HCT116 (cell line): ENCODE measurements around the gene AZGP1.
"Not testable (repeated sequence)": the region's sequence is repeated elsewhere in the genome, so short reads cannot be mapped to it uniquely, and the experiment has no call there.

Experiments
- ELF1 ChIP-seq: IDR thresholded peaks from 2 replicates; pipeline ENCODE4 v1.6.1; 2012; ENCODE audit warnings: low read depth, borderline replicate concordance
- EZH2 ChIP-seq: fragments of 200-600 bp; sonication (generic); IDR thresholded peaks from 2 replicates; pipeline ENCODE4 v1.6.1; 2017; ENCODE audit warnings: antibody characterized with exemption, mixed run types
- EZH2phosphoT487 ChIP-seq: fragments of 200-600 bp; IDR thresholded peaks from 2 replicates; pipeline ENCODE4 v1.6.1; 2018; ENCODE audit warnings: antibody characterized with exemption, borderline replicate concordance
- POLR2A ChIP-seq: IDR thresholded peaks from 2 replicates; pipeline ENCODE4 v1.7.0; 2011; ENCODE audit warnings: borderline replicate concordance; ENCODE audit not compliant: insufficient read depth, insufficient read length; ENCODE audit errors: extremely low read depth
- POLR2AphosphoS5 ChIP-seq: IDR thresholded peaks from 2 replicates; pipeline ENCODE4 v1.6.1; 2011; ENCODE audit warnings: mild to moderate bottlenecking, low read depth, low read length, moderate library complexity
- SRF ChIP-seq: IDR thresholded peaks from 2 replicates; pipeline ENCODE4 v1.6.1; 2012; ENCODE audit warnings: low read depth
- TCF7L2 ChIP-seq: IDR thresholded peaks from 2 replicates; pipeline ENCODE4 v1.7.0; 2011; ENCODE audit warnings: borderline replicate concordance, inconsistent platforms; ENCODE audit not compliant: insufficient read depth, insufficient read length; ENCODE audit errors: extremely low read depth
- ZNF274 ChIP-seq: fragments of 200-500 bp; sonication (Bioruptor generic); IDR thresholded peaks from 2 replicates; pipeline ENCODE4 v1.6.1; 2014; ENCODE audit warnings: mild to moderate bottlenecking, low read depth, low read length, inconsistent platforms
- TF ChIP-seq, protein P1 (sequence below), 3 experiments: fragments of 200-600 bp in 1 of 3; sonication (generic) in 1 of 3; IDR thresholded peaks in 2 of 3; conservative IDR thresholded peaks in 1 of 3; 2 replicates each; pipeline ENCODE4 v1.5.1; 2012 to 2017; ENCODE audit warnings: low read depth in 2 of 3, low read length in 2 of 3, antibody characterized with exemption in 1 of 3, borderline replicate concordance in 1 of 3, control low read depth in 1 of 3, mild to moderate bottlenecking in 1 of 3, mixed read lengths in 1 of 3, mixed run types in 1 of 3, moderate library complexity in 1 of 3; ENCODE audit not compliant: insufficient read depth in 1 of 3
- TF ChIP-seq, protein P2 (sequence below): IDR thresholded peaks from 2 replicates; pipeline ENCODE4 v1.6.1; 2011; ENCODE audit warnings: mild to moderate bottlenecking, low read length, moderate library complexity; ENCODE audit not compliant: insufficient replicate concordance; ENCODE audit errors: extremely low read depth
- TF ChIP-seq, protein P3 (sequence below): IDR thresholded peaks from 2 replicates; pipeline ENCODE4 v1.6.1; 2012

- TF ChIP-seq, protein P1, sequence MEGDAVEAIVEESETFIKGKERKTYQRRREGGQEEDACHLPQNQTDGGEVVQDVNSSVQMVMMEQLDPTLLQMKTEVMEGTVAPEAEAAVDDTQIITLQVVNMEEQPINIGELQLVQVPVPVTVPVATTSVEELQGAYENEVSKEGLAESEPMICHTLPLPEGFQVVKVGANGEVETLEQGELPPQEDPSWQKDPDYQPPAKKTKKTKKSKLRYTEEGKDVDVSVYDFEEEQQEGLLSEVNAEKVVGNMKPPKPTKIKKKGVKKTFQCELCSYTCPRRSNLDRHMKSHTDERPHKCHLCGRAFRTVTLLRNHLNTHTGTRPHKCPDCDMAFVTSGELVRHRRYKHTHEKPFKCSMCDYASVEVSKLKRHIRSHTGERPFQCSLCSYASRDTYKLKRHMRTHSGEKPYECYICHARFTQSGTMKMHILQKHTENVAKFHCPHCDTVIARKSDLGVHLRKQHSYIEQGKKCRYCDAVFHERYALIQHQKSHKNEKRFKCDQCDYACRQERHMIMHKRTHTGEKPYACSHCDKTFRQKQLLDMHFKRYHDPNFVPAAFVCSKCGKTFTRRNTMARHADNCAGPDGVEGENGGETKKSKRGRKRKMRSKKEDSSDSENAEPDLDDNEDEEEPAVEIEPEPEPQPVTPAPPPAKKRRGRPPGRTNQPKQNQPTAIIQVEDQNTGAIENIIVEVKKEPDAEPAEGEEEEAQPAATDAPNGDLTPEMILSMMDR (IDR thresholded peaks at IDR 0.05 in 2 of 3, conservative IDR thresholded peaks at IDR 0.05 in 1 of 3; ENCODE audit: borderline replicate concordance in 1 of 3, insufficient read depth in 1 of 3, low read depth in 2 of 3, low read length in 2 of 3), result not testable (repeated sequence)
- TF ChIP-seq POLR2A, ELF1, EZH2, ZNF274, TCF7L2, POLR2AphosphoS5, SRF, EZH2phosphoT487: not testable (repeated sequence)
- TF ChIP-seq, protein P2, sequence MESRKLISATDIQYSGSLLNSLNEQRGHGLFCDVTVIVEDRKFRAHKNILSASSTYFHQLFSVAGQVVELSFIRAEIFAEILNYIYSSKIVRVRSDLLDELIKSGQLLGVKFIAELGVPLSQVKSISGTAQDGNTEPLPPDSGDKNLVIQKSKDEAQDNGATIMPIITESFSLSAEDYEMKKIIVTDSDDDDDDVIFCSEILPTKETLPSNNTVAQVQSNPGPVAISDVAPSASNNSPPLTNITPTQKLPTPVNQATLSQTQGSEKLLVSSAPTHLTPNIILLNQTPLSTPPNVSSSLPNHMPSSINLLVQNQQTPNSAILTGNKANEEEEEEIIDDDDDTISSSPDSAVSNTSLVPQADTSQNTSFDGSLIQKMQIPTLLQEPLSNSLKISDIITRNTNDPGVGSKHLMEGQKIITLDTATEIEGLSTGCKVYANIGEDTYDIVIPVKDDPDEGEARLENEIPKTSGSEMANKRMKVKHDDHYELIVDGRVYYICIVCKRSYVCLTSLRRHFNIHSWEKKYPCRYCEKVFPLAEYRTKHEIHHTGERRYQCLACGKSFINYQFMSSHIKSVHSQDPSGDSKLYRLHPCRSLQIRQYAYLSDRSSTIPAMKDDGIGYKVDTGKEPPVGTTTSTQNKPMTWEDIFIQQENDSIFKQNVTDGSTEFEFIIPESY, result not testable (repeated sequence)
- TF ChIP-seq, protein P3, sequence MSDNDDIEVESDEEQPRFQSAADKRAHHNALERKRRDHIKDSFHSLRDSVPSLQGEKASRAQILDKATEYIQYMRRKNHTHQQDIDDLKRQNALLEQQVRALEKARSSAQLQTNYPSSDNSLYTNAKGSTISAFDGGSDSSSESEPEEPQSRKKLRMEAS, result not testable (repeated sequence)
These were observed 23.2 kb downstream of the AZGP1 start for GRCh38 chr7:99952649-99953048.
